LNCaP clone FGC (cell line): ENCODE results near the gene RCC2.
"Not testable (repeated sequence)": the region's sequence is repeated elsewhere in the genome, so short reads cannot be mapped to it uniquely, and the experiment has no call there.

Experiments used
- DNase-seq: peaks from one replicate; pipeline ENCODE4 v3.0.0-alpha.2; 2011; ENCODE audit warnings: low read depth
- H3K4me3 ChIP-seq: 2 replicates; pipeline ENCODE4 v1.5.1; 2011; ENCODE audit warnings: mild to moderate bottlenecking, low read depth, low read length, control low read depth
- TF ChIP-seq, protein P1 (sequence below): IDR thresholded peaks from 2 replicates; pipeline ENCODE4 v1.5.1; 2012; ENCODE audit warnings: mild to moderate bottlenecking; ENCODE audit not compliant: control insufficient read depth, insufficient read depth; ENCODE audit errors: extremely low read depth

Gene RCC2

DNA sequence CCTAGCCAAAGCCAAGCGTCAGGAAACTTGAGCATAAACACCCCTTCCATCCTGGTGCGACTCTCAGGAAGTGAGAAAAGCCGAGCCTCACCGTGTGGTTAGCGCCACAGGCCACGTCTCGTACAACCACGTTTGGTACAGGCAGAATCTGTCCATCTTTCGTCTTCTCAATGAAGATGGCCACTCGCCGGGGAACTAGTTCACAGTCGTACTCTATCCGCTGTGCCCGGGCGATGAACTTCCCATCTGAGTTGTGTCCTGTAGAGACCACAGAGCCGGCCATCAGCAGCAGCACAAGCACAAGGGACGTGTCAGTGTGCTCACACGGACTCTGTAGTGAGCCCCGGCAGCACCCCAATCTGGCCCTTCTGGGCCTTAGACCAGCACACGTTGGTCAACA lies 23.1 kb downstream of the RCC2 start:
- DNase-seq: no peak
- no peak overlapping the region for H3K4me3 ChIP-seq
- TF ChIP-seq, protein P1, sequence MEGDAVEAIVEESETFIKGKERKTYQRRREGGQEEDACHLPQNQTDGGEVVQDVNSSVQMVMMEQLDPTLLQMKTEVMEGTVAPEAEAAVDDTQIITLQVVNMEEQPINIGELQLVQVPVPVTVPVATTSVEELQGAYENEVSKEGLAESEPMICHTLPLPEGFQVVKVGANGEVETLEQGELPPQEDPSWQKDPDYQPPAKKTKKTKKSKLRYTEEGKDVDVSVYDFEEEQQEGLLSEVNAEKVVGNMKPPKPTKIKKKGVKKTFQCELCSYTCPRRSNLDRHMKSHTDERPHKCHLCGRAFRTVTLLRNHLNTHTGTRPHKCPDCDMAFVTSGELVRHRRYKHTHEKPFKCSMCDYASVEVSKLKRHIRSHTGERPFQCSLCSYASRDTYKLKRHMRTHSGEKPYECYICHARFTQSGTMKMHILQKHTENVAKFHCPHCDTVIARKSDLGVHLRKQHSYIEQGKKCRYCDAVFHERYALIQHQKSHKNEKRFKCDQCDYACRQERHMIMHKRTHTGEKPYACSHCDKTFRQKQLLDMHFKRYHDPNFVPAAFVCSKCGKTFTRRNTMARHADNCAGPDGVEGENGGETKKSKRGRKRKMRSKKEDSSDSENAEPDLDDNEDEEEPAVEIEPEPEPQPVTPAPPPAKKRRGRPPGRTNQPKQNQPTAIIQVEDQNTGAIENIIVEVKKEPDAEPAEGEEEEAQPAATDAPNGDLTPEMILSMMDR: no peak

DNA sequence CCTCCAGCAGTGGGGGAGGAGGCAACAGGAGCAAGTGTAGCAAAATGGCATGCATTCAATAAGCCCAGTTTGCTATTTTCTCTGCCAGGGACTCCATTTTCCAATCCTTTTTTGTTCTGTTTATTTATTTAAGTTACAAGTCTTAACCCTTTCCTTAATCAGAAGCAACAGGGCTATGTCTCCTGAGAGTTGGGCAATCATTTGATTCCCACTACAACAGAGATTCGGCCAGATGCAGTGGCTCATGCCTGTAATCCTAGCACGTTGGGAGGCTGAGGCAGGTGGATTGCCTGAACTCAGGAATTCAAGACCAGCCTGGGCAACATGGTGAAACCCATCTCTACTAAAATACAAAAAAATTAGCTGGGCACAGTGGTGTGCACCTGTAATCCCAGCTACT lies 25.5 kb downstream of the RCC2 start:
- H3K4me3 ChIP-seq: no peak overlapping the region
- TF ChIP-seq, protein P1: no peak
- no peak for DNase-seq

DNA sequence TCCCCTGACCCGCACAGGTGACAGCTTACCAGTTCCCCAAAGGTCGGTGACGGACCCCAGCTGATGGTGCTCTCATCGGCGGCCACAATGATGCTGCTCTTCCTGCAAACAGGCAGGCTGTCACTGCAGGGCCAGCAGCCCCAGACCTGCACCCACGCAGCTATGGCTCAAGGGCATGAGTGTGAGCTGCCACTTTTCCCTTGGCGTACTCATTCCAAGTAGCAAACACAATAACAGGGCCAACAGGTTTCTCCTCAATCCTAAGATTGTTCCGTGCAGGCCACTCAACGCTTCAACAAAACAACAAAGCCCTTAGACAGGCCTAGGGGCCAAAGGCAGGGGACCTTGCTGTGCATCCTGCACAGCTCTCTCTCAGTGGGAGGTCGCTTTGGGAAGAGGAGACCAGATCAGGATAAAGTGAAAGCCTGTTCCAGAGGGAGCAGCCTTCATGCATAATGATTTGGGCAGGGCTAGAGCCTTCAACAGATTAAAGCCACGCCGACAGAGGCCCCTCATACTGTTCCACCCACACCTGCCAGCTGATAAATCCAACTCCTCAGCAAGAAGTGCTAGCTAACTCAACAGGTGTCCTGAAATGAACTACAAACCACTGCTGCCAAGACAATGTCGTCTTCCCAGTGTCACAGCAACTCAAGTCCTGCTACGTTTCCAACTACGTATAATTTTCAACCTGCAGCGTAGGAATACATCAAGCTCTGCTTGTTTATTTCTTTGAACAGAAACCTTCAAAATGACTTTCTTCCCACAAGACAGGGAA lies 27.2 kb downstream of the RCC2 start:
- DNase-seq: no peak
- H3K4me3 ChIP-seq: no peak overlapping the region
- TF ChIP-seq, protein P1: no peak

DNA sequence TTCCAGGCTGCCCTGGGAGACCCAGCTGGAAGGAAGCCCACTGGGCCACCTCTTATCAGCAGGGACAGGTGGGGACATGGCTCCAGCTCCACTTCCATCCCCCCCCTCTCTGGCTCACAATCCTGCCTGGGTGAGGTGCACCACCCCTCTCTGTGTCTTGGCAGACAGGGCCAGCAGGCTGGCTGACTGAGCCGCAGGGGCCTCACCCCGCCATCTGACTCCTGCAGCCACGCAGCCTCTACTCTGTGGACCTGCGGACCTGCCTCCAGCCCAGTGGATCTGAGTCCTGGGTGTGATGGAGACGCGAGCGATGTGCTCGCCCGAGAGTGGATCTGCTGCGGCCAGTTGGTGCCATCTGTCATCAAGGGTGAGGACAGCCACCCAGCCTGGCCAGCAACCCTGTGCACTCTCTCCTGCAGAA lies 30.1 kb downstream of the RCC2 start:
- no peak overlapping the region for H3K4me3 ChIP-seq
- no peak for DNase-seq
- TF ChIP-seq, protein P1: no peak

DNA sequence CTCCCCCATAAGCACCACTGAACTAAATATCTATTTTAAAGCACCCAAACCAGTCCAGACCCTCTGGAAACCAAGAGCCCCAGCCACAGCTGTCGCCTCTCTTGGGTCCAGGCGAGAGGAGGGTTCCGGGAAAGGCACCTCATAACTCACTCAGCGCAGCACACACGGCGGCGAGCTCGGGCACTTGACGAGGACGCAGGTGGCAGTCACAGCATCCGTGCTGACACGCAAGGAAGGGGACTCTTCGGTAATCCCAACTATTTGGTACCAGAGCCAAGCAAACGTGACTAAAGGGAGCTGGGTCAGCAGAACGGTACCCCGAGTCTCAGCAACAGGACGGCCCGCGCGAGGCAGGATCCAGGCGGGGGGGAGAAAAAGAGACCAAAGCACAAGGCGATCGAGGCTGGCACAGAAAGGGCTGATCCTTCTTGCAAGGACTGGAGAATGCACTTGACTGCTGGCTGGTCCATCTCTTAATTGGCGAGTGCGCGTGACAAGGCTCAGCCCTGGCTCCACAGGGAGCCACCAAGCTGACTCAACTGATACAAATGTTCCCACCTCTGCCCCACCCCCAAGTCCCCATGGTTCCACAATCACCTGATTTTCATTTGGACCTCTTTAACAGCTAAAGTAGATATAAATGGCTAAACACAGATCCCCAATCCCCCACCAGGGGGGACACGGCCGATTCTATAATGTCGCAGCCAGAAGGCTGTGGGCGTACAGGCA lies 31.5 kb downstream of the RCC2 start:
- DNase-seq, H3K4me3 ChIP-seq: not testable (repeated sequence)

DNA sequence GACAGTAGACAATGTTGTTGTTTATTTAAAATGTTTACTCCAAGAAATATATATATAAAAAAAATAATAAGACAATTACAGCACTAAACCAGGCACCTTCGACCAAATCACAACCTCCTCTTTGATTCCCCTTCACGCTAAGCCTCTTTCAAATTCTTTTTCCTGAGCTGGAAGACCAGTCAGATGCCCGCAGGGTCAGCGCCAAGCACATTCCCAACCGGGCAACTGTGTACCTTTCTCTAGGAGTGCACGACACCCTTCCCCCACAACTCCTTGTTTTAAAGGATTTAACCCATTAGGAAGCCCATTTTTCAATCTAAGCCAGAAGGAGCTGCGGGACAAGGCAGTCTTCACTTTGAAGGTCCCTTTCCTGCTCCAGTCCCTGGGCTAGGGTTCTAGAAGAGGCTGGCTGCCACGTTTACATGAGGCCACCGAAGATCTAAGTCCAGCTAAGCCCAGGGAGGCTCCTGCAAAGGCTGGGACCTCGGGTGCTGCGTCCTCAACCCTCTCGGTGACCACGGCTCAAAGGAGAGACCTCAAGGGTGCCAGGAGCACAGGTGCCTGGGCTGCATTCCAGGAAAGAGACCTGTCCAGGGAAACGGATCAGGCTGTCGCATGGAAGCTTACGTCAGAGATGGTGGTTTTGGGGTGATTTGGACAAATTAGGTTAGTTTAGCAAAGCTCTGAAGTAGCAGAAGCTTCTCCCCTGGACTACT lies 32.6 kb downstream of the RCC2 start:
- DNase-seq, H3K4me3 ChIP-seq: not testable (repeated sequence)

DNA sequence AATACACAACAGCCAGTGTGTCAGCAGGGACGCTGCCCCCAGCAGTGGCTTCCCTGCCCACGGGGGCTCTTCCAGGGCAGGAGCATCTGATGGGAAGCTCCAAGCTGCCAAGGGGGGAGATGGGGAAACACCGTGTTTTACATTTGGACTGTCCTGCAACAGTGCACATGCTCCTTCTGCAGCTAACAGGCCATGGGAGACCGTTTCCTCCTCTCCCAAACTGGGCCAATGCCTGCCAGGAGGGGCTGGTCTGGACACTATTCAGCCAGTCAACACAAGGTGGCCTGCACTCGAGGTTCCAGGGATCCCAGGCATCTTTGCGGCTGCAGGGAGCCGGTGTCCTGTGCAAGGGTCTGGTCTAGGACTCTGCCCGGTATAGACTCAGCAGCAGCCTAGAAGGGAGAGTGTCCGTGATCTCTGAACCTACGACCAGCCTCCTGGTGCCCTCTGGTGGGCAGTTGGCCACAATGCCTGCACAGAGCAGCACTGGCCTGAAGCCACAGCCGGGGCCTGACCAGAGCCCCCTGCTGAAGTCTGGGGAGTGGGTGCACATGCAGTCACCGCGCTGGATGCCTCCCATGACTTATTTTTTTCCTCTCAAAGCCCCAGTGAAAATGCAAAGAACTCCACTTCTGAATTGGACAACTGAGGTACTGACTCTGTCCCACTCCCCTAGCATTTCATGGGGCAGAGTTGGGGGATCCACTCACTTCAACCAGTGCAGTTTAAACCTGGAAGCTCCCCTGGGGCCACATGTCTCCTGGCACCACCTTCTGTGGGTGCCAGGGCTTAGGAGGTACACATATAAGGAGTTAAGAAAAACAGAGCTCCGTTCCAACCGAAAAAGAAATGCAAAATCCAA lies 33.3 kb downstream of the RCC2 start:
- H3K4me3 ChIP-seq: no peak overlapping the region
- TF ChIP-seq, protein P1: peak; percentile 74
- DNase-seq: no peak
